CD4-positive, alpha-beta T cell treated with Interleukin-21 for 1 hour (primary cell): ENCODE measurements around the gene DENND5B.
"Not testable (repeated sequence)": the region's sequence is repeated elsewhere in the genome, so short reads cannot be mapped to it uniquely, and the experiment has no call there.

Experiments
- DNase-seq: peaks from one replicate; pipeline ENCODE4 v3.0.0-alpha.2; 2020

Gene DENND5B

DNA sequence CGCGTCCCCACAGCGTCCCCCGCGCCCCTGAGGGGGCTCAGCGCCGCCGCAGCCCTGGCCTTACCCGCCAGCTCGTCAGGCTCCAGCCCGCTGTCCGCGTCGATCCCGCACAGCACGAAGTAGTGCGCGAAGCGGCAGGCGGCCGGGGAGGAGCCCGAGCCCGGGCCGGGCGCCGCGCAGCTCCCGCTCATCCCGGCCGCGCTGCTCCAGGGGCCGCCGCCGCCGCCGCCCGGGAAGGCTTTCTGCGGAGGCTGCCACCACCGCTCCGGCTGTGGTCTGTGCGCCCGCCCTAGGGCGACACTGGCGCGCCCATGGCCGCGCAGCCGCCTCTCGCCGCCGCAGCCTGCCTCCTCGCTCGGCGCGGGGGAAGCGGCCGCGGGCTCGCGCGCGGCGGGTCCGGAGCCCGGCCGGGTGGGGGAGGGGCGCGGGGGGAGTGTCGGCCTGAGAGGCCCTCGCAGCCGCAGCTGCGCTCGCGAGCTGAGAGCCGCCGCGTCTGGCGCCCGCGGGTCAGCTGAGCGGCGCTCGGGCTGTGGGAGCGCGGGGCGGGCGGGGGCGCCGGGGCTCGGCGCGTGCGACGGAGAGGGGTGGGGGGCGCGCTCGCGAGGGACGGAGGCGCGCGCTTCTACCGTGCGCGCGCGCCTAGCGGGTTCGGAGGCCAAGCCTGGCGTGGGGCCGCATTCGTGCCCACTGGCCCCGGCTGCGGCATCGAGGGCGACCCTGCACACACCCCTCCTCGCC lies at the start of gene DENND5B:
TSS of gene DENND5B (minus strand) at position 495 of the 738 bp plus-strand sequence. CDS start at position 191, 304 bp downstream.
- DNase-seq: peak; percentile 6

DNA sequence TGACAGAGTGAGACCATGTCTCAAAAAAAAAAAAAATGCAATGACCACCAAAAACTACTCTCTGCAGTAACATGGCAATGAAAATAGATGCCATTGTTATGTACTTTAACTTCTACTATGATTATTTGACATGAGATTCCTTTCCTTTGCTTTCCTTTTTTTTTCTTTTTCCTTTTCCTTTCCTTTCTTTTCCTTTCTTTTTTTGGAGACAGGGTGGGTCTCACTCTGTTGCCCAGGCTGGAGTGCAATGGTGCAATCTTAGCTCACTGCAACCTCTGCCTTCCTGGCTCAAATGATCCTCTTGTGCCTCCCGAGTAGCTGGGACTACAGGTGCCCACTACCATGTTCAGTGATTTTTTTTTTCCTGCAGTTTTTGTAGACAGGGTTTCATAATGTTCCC lies 43.7 kb upstream of the DENND5B start:
- DNase-seq: no peak

DNA sequence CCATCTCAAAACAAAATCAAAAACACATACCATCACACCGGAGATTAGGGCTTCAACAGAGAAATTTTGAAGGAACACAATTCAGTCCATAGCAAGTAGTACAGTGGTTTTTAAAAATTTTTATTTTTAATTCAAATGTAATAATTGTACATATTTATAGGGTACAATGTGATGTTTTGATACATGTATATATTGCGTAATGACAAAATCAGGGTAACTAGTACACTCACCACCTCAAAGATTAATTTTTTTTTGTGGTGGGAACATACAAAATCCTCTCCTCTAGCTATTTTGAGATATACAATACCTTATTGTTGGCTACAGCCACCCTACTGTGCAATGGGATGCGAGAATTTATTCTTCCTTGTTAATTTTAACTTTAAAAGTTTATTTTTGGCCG lies 42.5 kb upstream of the DENND5B start:
- no peak for DNase-seq

DNA sequence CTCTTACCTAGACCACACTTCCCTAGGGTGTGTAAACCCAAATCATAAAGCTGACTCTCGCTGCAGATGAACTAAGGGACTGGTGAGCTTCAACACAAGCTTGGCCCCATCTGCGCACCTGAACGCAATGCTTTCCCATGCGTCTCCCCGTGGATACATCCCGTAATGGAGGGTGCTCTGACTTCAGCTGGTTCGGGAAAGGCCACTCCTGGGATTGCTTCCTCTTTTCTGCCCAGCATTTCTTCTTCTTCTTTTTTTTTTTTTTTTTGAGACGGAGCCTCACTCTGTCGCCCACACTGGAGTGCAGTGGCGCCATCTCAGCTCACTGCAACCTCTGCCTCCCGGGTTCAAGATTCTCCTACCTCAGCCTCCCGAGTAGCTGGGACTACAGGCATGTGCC lies 40.9 kb upstream of the DENND5B start:
- DNase-seq: no peak

DNA sequence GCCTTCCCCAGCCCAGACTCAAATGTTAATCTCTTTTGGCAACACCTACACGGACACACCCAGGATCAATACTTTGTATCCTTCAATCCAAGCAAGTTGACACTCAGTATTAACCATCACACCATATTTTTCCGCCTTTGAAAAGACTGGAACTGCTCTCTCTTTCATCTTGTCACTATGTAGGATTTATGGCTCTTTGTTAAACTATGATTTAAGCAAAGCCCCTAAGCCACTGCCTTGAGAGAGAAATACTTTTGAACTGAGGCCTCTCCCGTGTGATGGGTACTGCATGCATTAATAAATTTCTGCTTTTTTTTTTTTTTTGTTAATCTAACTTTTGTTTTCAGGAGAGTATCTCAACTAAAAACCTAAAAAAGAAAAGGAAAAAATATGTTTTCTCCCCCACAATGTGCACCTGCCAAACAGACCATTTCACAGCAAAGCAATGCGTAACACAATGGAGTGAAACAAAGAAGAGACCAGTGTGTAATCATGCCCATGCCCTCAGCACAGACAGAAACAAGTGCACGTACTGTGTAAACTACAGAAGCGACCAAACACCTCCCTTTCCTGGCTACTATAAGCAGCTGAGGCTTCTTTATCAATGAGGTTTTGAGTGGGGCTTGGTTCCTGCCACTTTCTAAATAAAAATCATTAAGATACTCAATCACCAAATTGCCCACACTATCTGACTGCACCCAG lies 40.2 kb upstream of the DENND5B start:
- DNase-seq: no peak

- DNase-seq: no peak
Observed at GRCh38 chr12:31629756-31630732, 39.1 kb upstream of the DENND5B start.

DNA sequence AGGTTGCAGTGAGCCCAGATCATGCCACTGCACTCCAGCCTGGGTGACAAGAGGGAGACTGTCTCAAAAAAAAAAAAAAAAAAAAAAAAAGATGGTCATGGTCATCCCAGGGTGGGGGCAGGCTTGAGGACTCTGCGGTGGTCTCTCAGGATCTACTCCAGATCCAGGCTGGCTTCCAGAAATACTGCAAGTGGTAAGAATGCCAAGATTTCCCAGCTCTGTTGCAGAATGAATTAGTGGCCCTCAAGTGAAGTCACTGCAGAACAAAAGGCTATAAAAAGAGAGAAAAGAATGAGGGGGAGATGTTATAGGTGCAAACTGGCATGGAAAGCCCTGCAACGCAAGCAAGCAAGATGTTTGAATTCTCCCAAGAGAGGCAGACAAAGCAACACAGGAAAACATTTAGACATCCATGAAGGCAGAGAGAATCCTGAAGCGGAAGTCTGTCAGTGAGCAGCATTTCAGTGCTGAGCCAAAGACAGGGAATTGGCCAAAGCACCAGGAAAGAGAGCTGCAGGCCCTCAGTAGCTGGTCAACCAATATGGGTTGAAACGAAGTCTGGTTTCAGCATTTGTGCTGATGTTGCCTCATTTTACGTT lies 36.6 kb upstream of the DENND5B start:
- DNase-seq: no peak

DNA sequence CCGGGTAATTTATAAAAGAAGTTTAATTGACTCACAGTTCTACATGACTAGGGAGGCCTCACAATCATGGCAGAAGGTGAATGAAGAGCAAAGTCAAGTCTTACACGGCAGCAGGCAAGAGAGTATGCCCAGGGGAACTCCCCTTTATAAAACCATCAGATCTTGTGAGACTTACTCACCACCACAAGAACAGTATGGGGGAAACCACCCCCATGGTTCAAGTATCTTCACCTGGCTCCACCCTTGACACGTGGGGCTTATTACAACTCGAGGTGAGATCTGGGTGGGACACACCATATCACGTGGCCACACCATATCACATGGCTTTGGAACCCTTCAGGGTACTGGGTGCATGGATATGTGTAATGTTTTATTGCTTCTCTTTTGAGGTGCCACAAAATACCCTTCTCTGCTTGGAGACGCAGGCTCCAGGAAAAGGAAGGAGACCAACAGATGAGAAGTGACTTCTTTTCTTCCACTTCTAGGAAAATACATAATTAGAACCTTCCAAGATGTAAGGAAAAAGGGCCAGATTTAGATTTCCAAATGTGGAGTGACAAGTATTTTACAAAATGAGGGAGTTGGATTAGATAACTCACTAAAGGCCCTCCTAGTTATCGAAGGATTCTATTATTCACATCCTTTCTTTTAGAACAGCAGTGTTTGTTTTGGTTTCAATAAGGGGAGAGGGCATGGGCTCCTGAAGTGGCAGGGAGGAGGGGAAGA lies 35.5 kb upstream of the DENND5B start:
- no peak for DNase-seq

GRCh38 chr12:31622038-31622437 lies 31.1 kb upstream of the DENND5B start:
- no peak for DNase-seq

GRCh38 chr12:31620311-31620710 lies 29.4 kb upstream of the DENND5B start:
- DNase-seq: no peak

- DNase-seq: no peak
Observed at GRCh38 chr12:31618228-31619025, 27.5 kb upstream of the DENND5B start.

- no peak for DNase-seq
Observed at GRCh38 chr12:31612819-31613218, 21.9 kb upstream of the DENND5B start.

GRCh38 chr12:31608299-31608698 lies 17.4 kb upstream of the DENND5B start:
- not testable (repeated sequence) for DNase-seq

- no peak for DNase-seq
Observed at GRCh38 chr12:31605531-31605930, 14.6 kb upstream of the DENND5B start.

DNA sequence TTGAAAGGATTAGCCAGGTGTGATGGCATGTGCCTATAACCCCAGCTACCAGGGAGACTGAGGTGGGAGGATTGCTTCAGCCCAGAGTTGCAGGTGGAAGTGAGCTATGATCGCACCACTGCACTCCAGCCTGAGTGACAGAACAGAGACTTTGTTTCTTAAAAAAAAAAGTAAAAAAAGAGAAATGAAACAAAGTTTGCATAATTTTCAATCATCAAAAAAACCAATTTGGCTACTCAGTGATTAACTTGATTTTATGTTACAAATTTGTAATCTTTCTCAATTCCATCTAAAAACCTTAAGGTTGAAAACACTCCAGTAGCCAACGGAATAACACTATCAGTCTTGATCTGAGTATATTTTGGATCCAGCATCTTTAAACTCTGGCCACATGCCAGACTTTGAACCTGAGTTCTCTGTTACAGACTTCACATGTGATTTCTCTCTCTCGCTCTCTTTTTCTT lies 12.6 kb upstream of the DENND5B start:
- no peak for DNase-seq

DNA sequence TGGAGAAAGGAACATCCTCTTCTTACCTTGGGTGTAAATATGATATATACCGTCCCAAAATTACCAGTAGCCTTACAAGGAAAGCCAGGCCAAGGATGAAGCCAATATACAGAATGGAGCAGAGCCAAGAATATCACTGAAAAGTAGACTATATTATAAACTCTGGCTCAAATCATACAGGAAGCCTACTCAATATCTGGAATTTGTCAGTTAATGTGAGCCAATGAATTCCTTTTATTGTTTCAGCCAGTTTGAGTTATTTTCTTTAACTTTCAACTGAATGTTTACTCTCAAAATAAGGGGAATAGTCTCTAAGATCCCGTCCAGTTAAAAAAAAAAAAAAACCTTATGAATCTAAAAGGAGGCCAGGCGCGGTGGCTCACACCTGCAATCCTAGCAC lies 9.8 kb upstream of the DENND5B start:
- no peak for DNase-seq

- no peak for DNase-seq
Observed at GRCh38 chr12:31600252-31600651, 9.3 kb upstream of the DENND5B start.

GRCh38 chr12:31599053-31599452 lies 8.1 kb upstream of the DENND5B start:
- no peak for DNase-seq

- no peak for DNase-seq
Observed at GRCh38 chr12:31597066-31597465, 6.1 kb upstream of the DENND5B start.

- no peak for DNase-seq
Observed at GRCh38 chr12:31594681-31595080, 3.7 kb upstream of the DENND5B start.

- no peak for DNase-seq
Observed at GRCh38 chr12:31591380-31591901, 505 bp upstream of the DENND5B start.
